K562 (cell line): ENCODE measurements around the gene GLTP. TPM values are rescaled to one million over a fixed set of nuclear protein-coding genes. Genes with fewer than 3 reads are reported as not detected.

Experiments used
- C11orf30 ChIP-seq: fragments of 450-650 bp; IDR thresholded peaks from 2 replicates; pipeline ENCODE4 v1.6.1; 2016; ENCODE audit warnings: low read depth, mild to moderate bottlenecking
- CTCFL ChIP-seq: IDR thresholded peaks from 2 replicates; pipeline ENCODE4 v1.6.1; 2011; ENCODE audit warnings: borderline replicate concordance, low read depth, mild to moderate bottlenecking, moderate library complexity, low read length; ENCODE audit not compliant: insufficient read depth, poor library complexity, severe bottlenecking
- E4F1 ChIP-seq: fragments of 250-450 bp; sonication (Bioruptor Pico); IDR thresholded peaks from 2 replicates; pipeline ENCODE4 v1.5.0; 2021; ENCODE audit warnings: mild to moderate bottlenecking, borderline replicate concordance
- GTF2A2 ChIP-seq: IDR thresholded peaks from 2 replicates; pipeline ENCODE4 v1.6.1; 2016; ENCODE audit warnings: mild to moderate bottlenecking, missing genetic modification characterization, missing compliant biosample characterization
- GTF2F1 ChIP-seq: IDR thresholded peaks from 2 replicates; pipeline ENCODE4 v1.6.1; 2011; ENCODE audit warnings: low read depth, low read length, improper control_type of control experiment
- HMBOX1 ChIP-seq: sonication (generic); IDR thresholded peaks from 2 replicates; pipeline ENCODE4 v1.6.1; 2016
- HNRNPH1 ChIP-seq: fragments of 200-400 bp; formaldehyde crosslinking; optimal IDR thresholded peaks from 2 replicates; pipeline ENCODE3; 2017; ENCODE audit warnings: low read depth, mild to moderate bottlenecking, low read length, moderate library complexity
- ILK ChIP-seq: fragments of 450-650 bp; IDR thresholded peaks from 2 replicates; pipeline ENCODE4 v1.6.1; 2016; ENCODE audit warnings: missing genetic modification characterization, low read depth, mild to moderate bottlenecking, missing compliant biosample characterization, moderate library complexity, borderline replicate concordance
- KDM2B ChIP-seq: fragments of 250-450 bp; sonication (Bioruptor Pico); IDR thresholded peaks from 2 replicates; pipeline ENCODE4 v1.8.0; 2021; ENCODE audit warnings: mild to moderate bottlenecking, moderate library complexity
- RCOR1 ChIP-seq, 2 experiments: IDR thresholded peaks; 2 replicates each; pipeline ENCODE4 v1.6.1; 2012; ENCODE audit warnings: low read depth in 2 of 2, low read length in 2 of 2, borderline replicate concordance in 1 of 2, improper control_type of control experiment in 1 of 2
- RREB1 ChIP-seq: fragments of 250-450 bp; sonication (Bioruptor Pico); IDR thresholded peaks from 2 replicates; pipeline ENCODE4 v1.4.0; 2020
- SOX6 ChIP-seq: fragments of 450-650 bp; IDR thresholded peaks from 2 replicates; pipeline ENCODE4 v1.6.1; 2014; ENCODE audit warnings: mild to moderate bottlenecking
- SRSF9 ChIP-seq: fragments of 200-400 bp; formaldehyde crosslinking; IDR thresholded peaks from 2 replicates; pipeline ENCODE4 v1.6.1; 2017; ENCODE audit warnings: low read depth, low read length, borderline replicate concordance
- TSC22D4 ChIP-seq: fragments of 450-650 bp; IDR thresholded peaks from 2 replicates; pipeline ENCODE4 v1.6.1; 2016; ENCODE audit warnings: missing genetic modification characterization, missing biosample characterization, control low read depth
- polyA plus RNA-seq, 8 experiments: library from polyadenylated mRNA; depleted of rRNA in 4 of 8; stranded (reverse) in 5 of 8; unstranded in 3 of 8; fragments of >200 nt; fragmentation: Nextera tagmentation in 2 of 8; fragmentation: Illumina TruSeq in 1 of 8; extraction: Ambion mirVana in 2 of 8; extraction: Trizol in 1 of 8; gene quantifications; 2 replicates each; pipeline versions ENCODE4 v1.2.1 to v1.2.3, GENCODE V29; 2011 to 2014; ENCODE audit warnings: inconsistent platforms in 1 of 8, missing spikeins in 1 of 8
- total RNA-seq, 7 experiments: library from RNA; depleted of rRNA in 6 of 7; stranded (reverse); fragments of >200 nt in 6 of 7; fragmentation: Illumina TruSeq in 2 of 7; extraction: Trizol in 2 of 7; gene quantifications; 2 replicates each; pipeline versions ENCODE4 v1.2.1 to v1.2.3, GENCODE V29; 2011 to 2021; ENCODE audit warnings: low replicate concordance in 1 of 7

The GLTP gene
- total and polyA plus RNA-seq, 9 of the 15 experiments (the other 6 are each of a cell fraction or from before 2014, with no cell fraction given): 4.4 to 8.3 (median 6.1) TPM

GRCh38 chr12:109899783-109900751 lies 19.7 kb upstream of the GLTP start, which contains the start of gene TCHP (continued):
- TF ChIP-seq RREB1 (0 out of 2 replicates have a peak, but pooled peaks have one; percentile 29), E4F1 (CRISPR knock-in tag) (no peak), KDM2B (CRISPR knock-in tag) (no peak; the same call in 1 of the 2 replicates), GTF2A2 (no peak), ILK (no peak), HNRNPH1 (no peak), SOX6 (peak; percentile 48; the same call in 1 of the 2 replicates), C11orf30 (peak; percentile 59), CTCFL (peak; percentile 55), TSC22D4 (tag) (no peak), SRSF9 (no peak), RCOR1 (IDR thresholded peaks at IDR 0.05; ENCODE audit: borderline replicate concordance in 1 of 2, low read depth in 2 of 2, low read length in 2 of 2) (peak in 1 of 2 experiments; percentile 82; a peak in 2 of 4 replicates), GTF2F1 (no peak; the same call in 1 of the 2 replicates), HMBOX1 (no peak)
